Hepatocyte (in vitro differentiated cells): ENCODE results near the gene NTNG1. TPM values are rescaled to one million over a fixed set of nuclear protein-coding genes. Genes with fewer than 3 reads are reported as not detected.

Experiments used
- DNase-seq: peaks from one replicate; pipeline ENCODE4 v3.0.0-alpha.2; 2016; ENCODE audit warnings: low spot score
- H2AFZ ChIP-seq: fragments of 200-600 bp; sonication (generic); 2 replicates; pipeline ENCODE4 v1.6.0; 2016; ENCODE audit warnings: antibody characterized with exemption, mild to moderate bottlenecking
- H3K27ac ChIP-seq: fragments of 200-600 bp; sonication (generic); 2 replicates; pipeline ENCODE4 v1.5.1; 2016; ENCODE audit warnings: mild to moderate bottlenecking
- H3K27me3 ChIP-seq: fragments of 200-600 bp; sonication (generic); 2 replicates; pipeline ENCODE4 v1.6.1; 2016
- H3K36me3 ChIP-seq: fragments of 200-600 bp; sonication (generic); replicated peaks from 2 replicates; pipeline ENCODE4 v1.5.1; 2016; ENCODE audit warnings: low read depth; ENCODE audit not compliant: insufficient read depth
- H3K4me1 ChIP-seq: fragments of 200-600 bp; sonication (generic); 2 replicates; pipeline ENCODE4 v1.5.1; 2016; ENCODE audit warnings: mild to moderate bottlenecking, moderate library complexity; ENCODE audit not compliant: insufficient read depth
- H3K4me2 ChIP-seq: fragments of 200-600 bp; sonication (generic); 2 replicates; pipeline ENCODE4 v1.6.0; 2016
- H3K4me3 ChIP-seq: fragments of 200-600 bp; sonication (generic); 2 replicates; pipeline ENCODE4 v1.5.1; 2016; ENCODE audit warnings: mild to moderate bottlenecking
- H3K79me2 ChIP-seq: fragments of 200-600 bp; sonication (generic); 2 replicates; pipeline ENCODE4 v1.6.0; 2017; ENCODE audit warnings: mild to moderate bottlenecking
- H3K9me2 ChIP-seq: fragments of 200-600 bp; sonication (generic); replicated peaks from 2 replicates; pipeline ENCODE4 v1.6.0; 2017; ENCODE audit warnings: mild to moderate bottlenecking; ENCODE audit not compliant: insufficient read depth
- H3K9me3 ChIP-seq: fragments of 200-600 bp; sonication (generic); 2 replicates; pipeline ENCODE4 v1.5.1; 2016; ENCODE audit warnings: low read depth, mild to moderate bottlenecking
- H4K20me1 ChIP-seq: fragments of 200-600 bp; sonication (generic); 2 replicates; pipeline ENCODE4 v1.6.0; 2016; ENCODE audit warnings: mild to moderate bottlenecking; ENCODE audit not compliant: insufficient read depth, poor library complexity, severe bottlenecking
- CTCF ChIP-seq: fragments of 200-600 bp; sonication (generic); IDR thresholded peaks from 2 replicates; pipeline ENCODE4 v1.5.1; 2016; ENCODE audit warnings: antibody characterized with exemption, mild to moderate bottlenecking; ENCODE audit not compliant: poor library complexity
- EZH2 ChIP-seq: fragments of 200-600 bp; sonication (generic); IDR thresholded peaks from 2 replicates; pipeline ENCODE4 v1.6.1; 2016; ENCODE audit warnings: antibody characterized with exemption, mild to moderate bottlenecking, borderline replicate concordance
- EZH2phosphoT487 ChIP-seq: fragments of 200-600 bp; sonication (generic); IDR thresholded peaks from one replicate; pipeline ENCODE4 v1.6.1; 2018; ENCODE audit warnings: antibody characterized with exemption, mild to moderate bottlenecking, low read depth, moderate library complexity; ENCODE audit not compliant: unreplicated experiment, severe bottlenecking
- WGBS: methylation state at CpG from one replicate; pipeline ENCODE4 v1.1.6; 2016; ENCODE audit warnings: low lambda C conversion rate; ENCODE audit errors: missing lambda C conversion rate; 5-methylcytosine and 5-hydroxymethylcytosine counted together
- polyA plus RNA-seq: library from polyadenylated mRNA; unstranded; fragments of >200 nt; fragmentation: Nextera tagmentation; extraction: Ambion mirVana; gene quantifications from 2 replicates; pipeline ENCODE4 v1.2.1, GENCODE V29; 2016
- total RNA-seq: library from RNA; depleted of rRNA; stranded (reverse); fragments of >200 nt; gene quantifications from 2 replicates; pipeline ENCODE4 v1.2.3, GENCODE V29; 2014

NTNG1 gene
- total and polyA plus RNA-seq, 2 experiments from 2014 or later = 1.4 to 3.9 TPM

GRCh38 chr1:107357376-107357775 lies 216.5 kb downstream of the NTNG1 start:
- no peak overlapping the region for H2AFZ ChIP-seq
- H3K4me1 ChIP-seq = no peaks in the 10 kb centered on the region
- no peaks in the 10 kb centered on the region for H3K9me2 ChIP-seq
- H3K79me2 ChIP-seq = no peaks in the 10 kb centered on the region
- H3K36me3 ChIP-seq = no peaks in the 10 kb centered on the region
- WGBS = 79% methylated on average over 1 of the region's 1 CpG
- H3K9me3 ChIP-seq = no peaks in the 10 kb centered on the region
- no peaks in the 10 kb centered on the region for H3K27me3 ChIP-seq
- H3K4me3 ChIP-seq = no peak overlapping the region
- TF ChIP-seq CTCF (no peak), EZH2phosphoT487 (no peak), EZH2 (no peak)
- no peak overlapping the region for H3K4me2 ChIP-seq
- no peaks in the 10 kb centered on the region for H4K20me1 ChIP-seq
- DNase-seq = no peak
- H3K27ac ChIP-seq = no peak overlapping the region

- H3K4me3 ChIP-seq = no peak overlapping the region
- no peaks in the 10 kb centered on the region for H3K4me1 ChIP-seq
- TF ChIP-seq EZH2 (no peak), CTCF (no peak), EZH2phosphoT487 (no peak)
- no peaks in the 10 kb centered on the region for H3K79me2 ChIP-seq
- H3K9me2 ChIP-seq = no peaks in the 10 kb centered on the region
- no peaks in the 10 kb centered on the region for H3K36me3 ChIP-seq
- no peak overlapping the region for H3K27ac ChIP-seq
- DNase-seq = no peak
- H3K4me2 ChIP-seq = no peak overlapping the region
- H3K9me3 ChIP-seq = no peaks in the 10 kb centered on the region
- WGBS = 54% methylated on average over 5 of the region's 5 CpGs
- H3K27me3 ChIP-seq = no peaks in the 10 kb centered on the region
- H2AFZ ChIP-seq = no peak overlapping the region
- no peaks in the 10 kb centered on the region for H4K20me1 ChIP-seq
Measured at GRCh38 chr1:107358619-107359327, 217.9 kb downstream of the NTNG1 start.

GRCh38 chr1:107359472-107360241 lies 218.8 kb downstream of the NTNG1 start:
- H2AFZ ChIP-seq = no peak overlapping the region
- no peak for TF ChIP-seq EZH2
- no peak for TF ChIP-seq CTCF
- no peak for TF ChIP-seq EZH2phosphoT487
- 79% methylated on average over 5 of the region's 5 CpGs for WGBS

More at GRCh38 chr1:107359472-107360241, 218.8 kb downstream of the NTNG1 start:
- Histone ChIP-seq H3K4me3 (no peak overlapping the region), H3K79me2 (no peaks in the 10 kb centered on the region), H3K4me2 (no peak overlapping the region), H3K36me3 (no peaks in the 10 kb centered on the region), H3K9me2 (no peaks in the 10 kb centered on the region), H4K20me1 (no peaks in the 10 kb centered on the region), H3K27ac (no peak overlapping the region), H3K4me1 (no peaks in the 10 kb centered on the region), H3K9me3 (no peaks in the 10 kb centered on the region), H3K27me3 (no peaks in the 10 kb centered on the region)
- no peak for DNase-seq
